Measurements from ENCODE around the gene COL3A1. TPM values are rescaled to one million over a fixed set of nuclear protein-coding genes. Genes with fewer than 3 reads are reported as not detected.

COL3A1 gene
- total and polyA plus RNA-seq, 2 of the 8 experiments (the other 6 are each of a cell fraction or from before 2014, with no cell fraction given): 0.07 to 0.11 TPM

DNA sequence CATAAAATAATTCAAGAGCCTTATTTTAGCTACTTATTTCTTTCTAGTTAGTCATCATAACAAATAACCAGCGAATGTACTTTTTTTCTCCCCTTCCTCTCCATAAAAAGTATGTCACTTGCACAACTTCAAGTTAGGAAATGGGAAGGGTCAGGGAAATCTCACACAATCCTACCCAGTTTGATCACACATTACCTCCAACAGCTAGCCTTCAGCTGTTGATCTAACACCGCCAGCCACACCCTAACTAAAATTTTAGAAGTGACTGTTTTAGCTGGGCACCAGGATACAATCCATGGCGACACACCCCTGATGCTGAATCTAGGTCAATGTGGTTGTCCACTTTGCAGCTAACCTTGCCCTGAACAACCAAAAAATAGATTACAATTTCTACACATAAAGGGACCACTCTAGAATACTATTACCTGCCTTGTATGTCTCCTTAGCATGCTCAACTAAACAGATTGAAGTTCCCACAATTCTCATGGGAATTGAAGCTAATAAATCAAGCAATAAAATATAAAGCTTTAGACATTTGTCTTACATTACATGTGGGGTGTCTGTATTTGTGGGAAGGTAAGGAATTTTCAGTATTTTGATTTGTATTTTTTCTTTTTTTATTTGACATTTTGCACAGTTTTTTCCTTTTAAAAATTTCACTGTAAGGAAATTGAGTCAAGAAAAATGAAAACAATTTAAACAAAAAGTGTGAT, 7.3 kb upstream of the COL3A1 start:
- Histone ChIP-seq H3K14ac (ENCODE audit: insufficient read length) (no peak overlapping the region), H3K4me2 (ENCODE audit: insufficient read depth in 1 of 2, low read depth in 2 of 2, low read length in 2 of 2) (no peak overlapping the region), H3K23me2 (ENCODE audit: low read depth, low read length) (no peaks in the 10 kb centered on the region), H3K9me3 (ENCODE audit: insufficient read depth in 2 of 2, low read depth in 1 of 2, low read length in 1 of 2) (no peaks in the 10 kb centered on the region), H3K9ac (replicated peaks in 1 of 4; ENCODE audit: extremely low read depth in 1 of 4, low read depth in 3 of 4, low read length in 3 of 4) (no peak overlapping the region), H3K56ac (replicated peaks; ENCODE audit: insufficient read length, low read depth, low read length) (no peak overlapping the region), H4K5ac (ENCODE audit: insufficient read length, low read depth, low read length) (no peak overlapping the region), H3K4ac (replicated peaks; ENCODE audit: insufficient read length, low read depth, low read length) (no peak overlapping the region), H3K18ac (ENCODE audit: extremely low read depth, low read length) (no peak overlapping the region), H3K23ac (ENCODE audit: insufficient read length) (no peak overlapping the region), H4K8ac (ENCODE audit: extremely low read depth, insufficient read depth, low read length) (no peak overlapping the region), H4K91ac (replicated peaks; ENCODE audit: insufficient read length, low read length) (no peak overlapping the region), H3K27me3 (replicated peaks in 1 of 4; ENCODE audit: control insufficient read depth in 3 of 4, extremely low read depth in 1 of 4, insufficient read depth in 3 of 4, low read length in 3 of 4) (no peaks in the 10 kb centered on the region), H4K20me1 (replicated peaks in 1 of 2; ENCODE audit: control insufficient read depth in 1 of 2, insufficient read depth in 2 of 2, low read length in 2 of 2) (no peaks in the 10 kb centered on the region), H2BK5ac (ENCODE audit: low read depth, low read length) (no peak overlapping the region), H2BK20ac (ENCODE audit: low read length) (no peak overlapping the region), H2BK15ac (ENCODE audit: low read length) (no peak overlapping the region), H2AFZ (ENCODE audit: low read length) (no peak overlapping the region), H3K79me1 (ENCODE audit: low read depth, low read length) (no peaks in the 10 kb centered on the region), H3K4me1 (replicated peaks in 1 of 4; ENCODE audit: control insufficient read depth in 3 of 4, insufficient read depth in 4 of 4, low read length in 3 of 4) (no peaks in the 10 kb centered on the region), H2BK120ac (replicated peaks; ENCODE audit: low read depth, low read length) (no peak overlapping the region), H2BK12ac (ENCODE audit: low read depth, low read length) (no peak overlapping the region), H3K36me3 (ENCODE audit: control insufficient read depth in 2 of 4, insufficient read depth in 4 of 4, low read length in 3 of 4) (no peaks in the 10 kb centered on the region), H2AK5ac (ENCODE audit: low read depth, low read length) (no peak overlapping the region), H3K79me2 (ENCODE audit: control insufficient read depth in 1 of 2, insufficient read depth in 2 of 2, low read length in 2 of 2) (no peaks in the 10 kb centered on the region), H3K27ac (ENCODE audit: low read depth, low read length) (no peak overlapping the region), H3K4me3 (ENCODE audit: extremely low read depth in 1 of 4, insufficient read depth in 2 of 4, low read depth in 3 of 4, low read length in 4 of 4) (no peak overlapping the region)
- no peak for FAIRE-seq
- ChIA-PET POLR2A (ENCODE audit: partially characterized antibody) (no interaction called here), CTCF (ENCODE audit: partially characterized antibody) (interaction anchor here (1.1 to 1.9 kb wide), 4 partner anchors 10 to 17 kb away, joined by 3 to 6 read pairs (median 4); no protein-coding TSS in a partner anchor)
- DNase-seq (ENCODE audit: low read depth in 1 of 2, low spot score in 2 of 2): no peak
- whole genome bisulfite sequencing, 2 experiments (ENCODE audit: extremely low coverage in 1 of 2, insufficient coverage in 1 of 2, insufficient read length in 1 of 2, insufficient replicate concordance in 2 of 2, low coverage in 1 of 2, low lambda C conversion rate in 2 of 2, missing lambda C conversion rate in 1 of 2): 89% methylated on average over 3 of the region's 3 CpGs; no CpG with 5 or more reads in 1 of the 2 experiments
- no peak for TF ChIP-seq SAP30 (IDR thresholded peaks at IDR 0.05; ENCODE audit: insufficient read depth, insufficient replicate concordance, low read length)
- no peak for TF ChIP-seq CHD2 (IDR thresholded peaks at IDR 0.05; ENCODE audit: low read length)
- TF ChIP-seq SIRT6 (IDR thresholded peaks at IDR 0.05; ENCODE audit: low read length): no peak
- TF ChIP-seq, protein P1, sequence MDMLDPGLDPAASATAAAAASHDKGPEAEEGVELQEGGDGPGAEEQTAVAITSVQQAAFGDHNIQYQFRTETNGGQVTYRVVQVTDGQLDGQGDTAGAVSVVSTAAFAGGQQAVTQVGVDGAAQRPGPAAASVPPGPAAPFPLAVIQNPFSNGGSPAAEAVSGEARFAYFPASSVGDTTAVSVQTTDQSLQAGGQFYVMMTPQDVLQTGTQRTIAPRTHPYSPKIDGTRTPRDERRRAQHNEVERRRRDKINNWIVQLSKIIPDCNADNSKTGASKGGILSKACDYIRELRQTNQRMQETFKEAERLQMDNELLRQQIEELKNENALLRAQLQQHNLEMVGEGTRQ (IDR thresholded peaks at IDR 0.05; ENCODE audit: low read length): no peak
- TF ChIP-seq EZH2 (IDR thresholded peaks at IDR 0.05; ENCODE audit: low read depth, low read length, severe bottlenecking): no peak
- TF ChIP-seq SIN3A (conservative IDR thresholded peaks at IDR 0.05 in 1 of 2, IDR thresholded peaks at IDR 0.05 in 1 of 2; ENCODE audit: low read depth in 1 of 2, low read length in 2 of 2): no peak
- no peak for TF ChIP-seq RAD21 (IDR thresholded peaks at IDR 0.05 in 1 of 2, conservative IDR thresholded peaks at IDR 0.05 in 1 of 2; ENCODE audit: low read depth in 2 of 2, low read length in 2 of 2)
- no peak for TF ChIP-seq TEAD4 (IDR thresholded peaks at IDR 0.05; ENCODE audit: low read depth, low read length)
- TF ChIP-seq GABPA (IDR thresholded peaks at IDR 0.05; ENCODE audit: borderline replicate concordance, insufficient read depth, low read length): no peak
- TF ChIP-seq MAFK (IDR thresholded peaks at IDR 0.05; ENCODE audit: low read depth, low read length): no peak
- TF ChIP-seq KDM5A (IDR thresholded peaks at IDR 0.05; ENCODE audit: low read length): no peak

Data from H1 (cell line).